Sigmoid colon (tissue), 4 donors: ENCODE data around the gene ZG16B.

Experiments used
- CTCF ChIP-seq, 4 experiments: fragments of 450-650 bp in 3 of 4; fragments of 200-600 bp in 1 of 4; IDR thresholded peaks; one replicate each; pipeline ENCODE4 v1.5.1; 2016 to 2019; ENCODE audit warnings: antibody characterized with exemption in 4 of 4, mild to moderate bottlenecking in 3 of 4, moderate library complexity in 2 of 4
- EP300 ChIP-seq, 4 donors: sonication (generic); formaldehyde crosslinking; IDR thresholded peaks; one replicate each; pipeline ENCODE4 v1.6.1; 2017; ENCODE audit warnings: antibody characterized with exemption in 4 of 4
- POLR2AphosphoS5 ChIP-seq, 4 donors: sonication (generic); formaldehyde crosslinking; IDR thresholded peaks; one replicate each; pipeline ENCODE4 v1.6.1; 2017; ENCODE audit warnings: antibody characterized with exemption in 4 of 4

GRCh38 chr16:2787406-2787805 is 42.7 kb upstream of the ZG16B start, which contains the start of gene PRSS33:
- TF ChIP-seq EP300 (IDR thresholded peaks at IDR 0.05) (no peak), CTCF (IDR thresholded peaks at IDR 0.05) (no peak), POLR2AphosphoS5 (IDR thresholded peaks at IDR 0.05) (no peak)
